K562 (cell line): ENCODE results near the gene ZNF124. TPM values are rescaled to one million over a fixed set of nuclear protein-coding genes. Genes with fewer than 3 reads are reported as not detected.
"Not testable (repeated sequence)": the region's sequence is repeated elsewhere in the genome, so short reads cannot be mapped to it uniquely, and the experiment has no call there.

Source experiments
- ATAC-seq: fragments of 200-7000 bp; cut with Tn5 transposase; 3 replicates; pipeline ENCODE4 v1.9.1; 2020; ENCODE audit warnings: moderate library complexity
- BruUV-seq: library from RNA; stranded (reverse); fragments of 400-500 nt; replicated peaks from 2 replicates; lab custom pipeline; 2021; lab: Mats Ljungman, UMichigan
- CTCF ChIA-PET: fragments of 300-600 bp; formaldehyde crosslinking; extraction: SDS; loops from one replicate; lab custom pipeline; 2021; ENCODE audit warnings: low intra/inter-chr PET ratio; lab: Yijun Ruan, JAX
- POLR2A ChIA-PET: fragments of 300-600, 350-650 bp; sonication (Branson Sonifier 250); formaldehyde crosslinking; extraction: SDS; loops from one replicate; lab custom pipeline; 2021; ENCODE audit warnings: antibody characterized with exemption, inconsistent platforms; lab: Yijun Ruan, JAX
- DNase-seq, 4 experiments: peaks; one replicate each; pipeline versions ENCODE4 v3.0.0 to v3.0.0-alpha.2; 2011 to 2018; ENCODE audit warnings: low spot score in 3 of 4, mixed read lengths in 3 of 4; ENCODE audit errors: extremely low read depth in 1 of 4
- FAIRE-seq: peaks from 2 replicates; lab custom pipeline; 2011; peaks lifted over from hg19 to GRCh38; lab: Jason Lieb, UNC
- H2AFZ ChIP-seq: 2 replicates; pipeline ENCODE4 v1.6.0; 2011; ENCODE audit warnings: low read depth, low read length, control low read depth, inconsistent platforms
- H3K27ac ChIP-seq: fragments of 200-600 bp; 3 replicates; pipeline ENCODE4 v1.8.0; 2011; ENCODE audit warnings: low read depth, mild to moderate bottlenecking, control low read depth, inconsistent platforms, low read length, moderate library complexity, mixed read lengths; ENCODE audit errors: extremely low read depth
- H3K27me3 ChIP-seq, 2 experiments: fragments of 300-600 bp in 1 of 2; 2 replicates in 1 of 2; 3 replicates in 1 of 2; pipeline versions ENCODE4 v1.6.0 to v1.8.0; 2011; ENCODE audit warnings: inconsistent platforms in 2 of 2, low read length in 2 of 2, mild to moderate bottlenecking in 1 of 2, mixed read lengths in 1 of 2, moderate library complexity in 1 of 2; ENCODE audit not compliant: control insufficient read depth in 2 of 2, insufficient read depth in 2 of 2
- H3K36me3 ChIP-seq: fragments of 300-600 bp; 3 replicates; pipeline ENCODE4 v1.8.0; 2011; ENCODE audit warnings: mild to moderate bottlenecking, low read length, inconsistent platforms; ENCODE audit not compliant: control insufficient read depth, insufficient read depth
- H3K4me1 ChIP-seq, 2 experiments: fragments of 200-600 bp in 1 of 2; replicated peaks in 1 of 2; 2 replicates in 1 of 2; 3 replicates in 1 of 2; pipeline versions ENCODE4 v1.5.1 to v1.8.0; 2011; ENCODE audit warnings: inconsistent platforms in 2 of 2, low read length in 2 of 2, mild to moderate bottlenecking in 1 of 2, mixed read lengths in 1 of 2, moderate library complexity in 1 of 2; ENCODE audit not compliant: control insufficient read depth in 2 of 2, insufficient read depth in 2 of 2
- H3K4me2 ChIP-seq: 2 replicates; pipeline ENCODE4 v1.6.1; 2011; ENCODE audit warnings: low read length, control low read depth, inconsistent platforms, mixed read lengths; ENCODE audit not compliant: insufficient read depth
- H3K4me3 ChIP-seq: fragments of 200-600 bp; sonication (generic), shearing (Covaris generic); 2 replicates; pipeline ENCODE4 v1.5.1; 2016; ENCODE audit warnings: control low read depth, inconsistent platforms
- H3K79me2 ChIP-seq: fragments of 200-600 bp; 3 replicates; pipeline ENCODE4 v1.8.0; 2011; ENCODE audit warnings: low read length, inconsistent platforms; ENCODE audit not compliant: control insufficient read depth, insufficient read depth
- H3K9ac ChIP-seq, 2 experiments: 2 replicates each; pipeline versions ENCODE4 v1.6.0 to v1.6.1; 2011; ENCODE audit warnings: low read depth in 2 of 2, low read length in 2 of 2, control low read depth in 1 of 2, inconsistent platforms in 1 of 2, mild to moderate bottlenecking in 1 of 2, mixed read lengths in 1 of 2; ENCODE audit not compliant: insufficient read depth in 1 of 2
- H3K9me1 ChIP-seq: one replicate; pipeline ENCODE4 v1.6.0; 2011; ENCODE audit warnings: inconsistent platforms, mild to moderate bottlenecking, low read length, moderate library complexity; ENCODE audit not compliant: control insufficient read depth, insufficient read depth
- H3K9me3 ChIP-seq: replicated peaks from 2 replicates; pipeline ENCODE4 v1.5.1; 2011; ENCODE audit warnings: low read depth, low read length, inconsistent platforms; ENCODE audit not compliant: control insufficient read depth, insufficient read depth
- H4K20me1 ChIP-seq: replicated peaks from 2 replicates; pipeline ENCODE4 v1.6.1; 2011; ENCODE audit warnings: low read length, inconsistent platforms, mixed read lengths; ENCODE audit not compliant: control insufficient read depth, insufficient read depth
- ARID1B ChIP-seq: fragments of 450-650 bp; IDR thresholded peaks from 2 replicates; pipeline ENCODE4 v1.6.1; 2016; ENCODE audit warnings: antibody characterized with exemption, mild to moderate bottlenecking, inconsistent platforms
- FOSL1 ChIP-seq: fragments of 200-800 bp; sonication (Bioruptor generic); conservative IDR thresholded peaks from 2 replicates; pipeline ENCODE4 v1.6.1; 2016; ENCODE audit warnings: missing genetic modification characterization, missing compliant biosample characterization
- HEY1 ChIP-seq: fragments of 250-450 bp; sonication (Bioruptor Pico); IDR thresholded peaks from 2 replicates; pipeline ENCODE4 v1.5.0; 2020; ENCODE audit warnings: mild to moderate bottlenecking, moderate library complexity, borderline replicate concordance
- HMGN3 ChIP-seq: IDR thresholded peaks from 2 replicates; pipeline ENCODE4 v1.6.1; 2011; ENCODE audit warnings: borderline replicate concordance, low read depth, mild to moderate bottlenecking, mixed read lengths, low read length; ENCODE audit not compliant: insufficient read length; ENCODE audit errors: extremely low read depth
- HNRNPK ChIP-seq: fragments of 200-400 bp; formaldehyde crosslinking; IDR thresholded peaks from one replicate; pipeline ENCODE4 v1.6.1; 2018; ENCODE audit warnings: mild to moderate bottlenecking, low read depth, low read length; ENCODE audit not compliant: poor library complexity, severe bottlenecking
- KLF16 ChIP-seq: IDR thresholded peaks from 2 replicates; pipeline ENCODE4 v1.6.1; 2016; ENCODE audit warnings: antibody characterized with exemption
- NR2C2 ChIP-seq, 2 experiments: fragments of 200-800 bp in 1 of 2; sonication (Bioruptor generic) in 1 of 2; sonication (generic) in 1 of 2; formaldehyde crosslinking in 1 of 2; IDR thresholded peaks; 2 replicates each; pipeline versions ENCODE4 v1.6.1 to v1.8.0; 2016 to 2022; ENCODE audit warnings: mild to moderate bottlenecking in 1 of 2, missing compliant biosample characterization in 1 of 2, missing genetic modification characterization in 1 of 2, missing genetic modification reagents in 1 of 2
- RBBP5 ChIP-seq: fragments of 200-600 bp; sonication (generic); IDR thresholded peaks from 2 replicates; pipeline ENCODE4 v1.6.1; 2012; ENCODE audit warnings: borderline replicate concordance, mild to moderate bottlenecking, low read length, control low read depth, inconsistent platforms; ENCODE audit not compliant: insufficient read depth, poor library complexity, severe bottlenecking
- TCF3 ChIP-seq: sonication (generic); formaldehyde crosslinking; IDR thresholded peaks from 2 replicates; pipeline ENCODE4 v1.4.0; 2020; ENCODE audit warnings: mild to moderate bottlenecking, missing genetic modification reagents
- TRIM24 ChIP-seq, 2 experiments: fragments of 450-650 bp; IDR thresholded peaks; 2 replicates each; pipeline ENCODE4 v1.6.1; 2016
- YBX1 ChIP-seq: fragments of 450-650 bp; IDR thresholded peaks from 2 replicates; pipeline ENCODE4 v1.7.1; 2016; ENCODE audit warnings: mild to moderate bottlenecking
- WGBS: fragments of 100-300 bp; shearing (Covaris generic); methylation state at CpG from one replicate; pipeline ENCODE4 v1.1.6; 2016; ENCODE audit warnings: low coverage, mixed read lengths; ENCODE audit not compliant: insufficient coverage; ENCODE audit errors: missing lambda C conversion rate; 5-methylcytosine and 5-hydroxymethylcytosine counted together
- in situ Hi-C: fragments of 300-500 bp; cut with MboI; formaldehyde crosslinking; loops from 4 replicates; pipeline ENCODE4 v1.15.0; 2018; ENCODE audit warnings: inconsistent platforms, mixed read lengths
- intact Hi-C: fragments of 100-400 bp; cut with micrococcal nuclease; formaldehyde crosslinking; loops from 2 replicates; pipeline ENCODE4 v1.14.2; 2022
- polyA plus RNA-seq, 8 experiments: library from polyadenylated mRNA; depleted of rRNA in 4 of 8; stranded (reverse) in 5 of 8; unstranded in 3 of 8; fragments of >200 nt; fragmentation: Nextera tagmentation in 2 of 8; fragmentation: Illumina TruSeq in 1 of 8; extraction: Ambion mirVana in 2 of 8; extraction: Trizol in 1 of 8; gene quantifications; 2 replicates each; pipeline versions ENCODE4 v1.2.1 to v1.2.3, GENCODE V29; 2011 to 2014; ENCODE audit warnings: inconsistent platforms in 1 of 8, missing spikeins in 1 of 8
- total RNA-seq, 7 experiments: library from RNA; depleted of rRNA in 6 of 7; stranded (reverse); fragments of >200 nt in 6 of 7; fragmentation: Illumina TruSeq in 2 of 7; extraction: Trizol in 2 of 7; gene quantifications; 2 replicates each; pipeline versions ENCODE4 v1.2.1 to v1.2.3, GENCODE V29; 2011 to 2021; ENCODE audit warnings: low replicate concordance in 1 of 7
- TF ChIP-seq, protein P1 (sequence below): fragments of 450-650 bp; IDR thresholded peaks from 2 replicates; pipeline ENCODE4 v1.6.1; 2016; ENCODE audit warnings: borderline replicate concordance
- TF ChIP-seq, protein P2 (sequence below): fragments of 450-650 bp; IDR thresholded peaks from 2 replicates; pipeline ENCODE4 v1.6.1; 2016
- TF ChIP-seq, protein P3 (sequence below): fragments of 250-450 bp; sonication (Bioruptor Pico); IDR thresholded peaks from 2 replicates; pipeline ENCODE4 v1.4.0; 2020; ENCODE audit warnings: mild to moderate bottlenecking, moderate library complexity, borderline replicate concordance

The ZNF124 gene
- total and polyA plus RNA-seq, 9 of the 15 experiments (the other 6 are each of a cell fraction or from before 2014, with no cell fraction given): 7.6 to 71.5 (median 20.2) TPM

DNA sequence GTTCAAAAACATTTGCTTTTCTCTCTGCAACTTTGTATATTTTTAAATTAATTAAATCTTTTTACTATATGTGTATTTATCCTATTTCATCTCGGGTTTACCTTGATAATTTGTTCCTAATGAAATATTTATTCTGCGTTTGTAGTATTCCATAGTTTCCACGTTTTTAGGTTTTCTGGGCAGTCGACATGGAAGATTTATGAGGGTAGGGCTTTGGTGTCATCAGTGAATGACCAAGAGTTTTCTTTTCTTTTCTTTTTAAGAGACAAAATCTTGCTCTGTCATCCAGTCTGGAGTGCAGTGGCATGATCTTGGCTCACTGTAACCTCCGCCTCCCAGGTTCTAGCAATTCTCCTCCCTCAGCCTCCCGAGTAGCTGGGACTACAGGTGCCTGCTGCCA, 50.4 kb downstream of the ZNF124 start (continued):
- TF ChIP-seq, protein P1, sequence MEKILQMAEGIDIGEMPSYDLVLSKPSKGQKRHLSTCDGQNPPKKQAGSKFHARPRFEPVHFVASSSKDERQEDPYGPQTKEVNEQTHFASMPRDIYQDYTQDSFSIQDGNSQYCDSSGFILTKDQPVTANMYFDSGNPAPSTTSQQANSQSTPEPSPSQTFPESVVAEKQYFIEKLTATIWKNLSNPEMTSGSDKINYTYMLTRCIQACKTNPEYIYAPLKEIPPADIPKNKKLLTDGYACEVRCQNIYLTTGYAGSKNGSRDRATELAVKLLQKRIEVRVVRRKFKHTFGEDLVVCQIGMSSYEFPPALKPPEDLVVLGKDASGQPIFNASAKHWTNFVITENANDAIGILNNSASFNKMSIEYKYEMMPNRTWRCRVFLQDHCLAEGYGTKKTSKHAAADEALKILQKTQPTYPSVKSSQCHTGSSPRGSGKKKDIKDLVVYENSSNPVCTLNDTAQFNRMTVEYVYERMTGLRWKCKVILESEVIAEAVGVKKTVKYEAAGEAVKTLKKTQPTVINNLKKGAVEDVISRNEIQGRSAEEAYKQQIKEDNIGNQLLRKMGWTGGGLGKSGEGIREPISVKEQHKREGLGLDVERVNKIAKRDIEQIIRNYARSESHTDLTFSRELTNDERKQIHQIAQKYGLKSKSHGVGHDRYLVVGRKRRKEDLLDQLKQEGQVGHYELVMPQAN: no peak
- TF ChIP-seq TRIM24 (IDR thresholded peaks at IDR 0.05) (peak in 1 of 2 experiments; percentile 31; a peak in 1 of 4 replicates), RBBP5 (no peak), TCF3 (no peak), ARID1B (no peak; the same call in 1 of the 2 replicates), HEY1 (CRISPR knock-in tag) (no peak), HMGN3 (no peak), HNRNPK (no peak), YBX1 (no peak), NR2C2 (CRISPR knock-in tag; IDR thresholded peaks at IDR 0.05) (no peak), NR2C2 (tag; IDR thresholded peaks at IDR 0.05) (no peak), FOSL1 (tag) (no peak), KLF16 (no peak)
- TF ChIP-seq, protein P2, sequence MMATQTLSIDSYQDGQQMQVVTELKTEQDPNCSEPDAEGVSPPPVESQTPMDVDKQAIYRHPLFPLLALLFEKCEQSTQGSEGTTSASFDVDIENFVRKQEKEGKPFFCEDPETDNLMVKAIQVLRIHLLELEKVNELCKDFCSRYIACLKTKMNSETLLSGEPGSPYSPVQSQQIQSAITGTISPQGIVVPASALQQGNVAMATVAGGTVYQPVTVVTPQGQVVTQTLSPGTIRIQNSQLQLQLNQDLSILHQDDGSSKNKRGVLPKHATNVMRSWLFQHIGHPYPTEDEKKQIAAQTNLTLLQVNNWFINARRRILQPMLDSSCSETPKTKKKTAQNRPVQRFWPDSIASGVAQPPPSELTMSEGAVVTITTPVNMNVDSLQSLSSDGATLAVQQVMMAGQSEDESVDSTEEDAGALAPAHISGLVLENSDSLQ: peak; percentile 87
- TF ChIP-seq, protein P3, sequence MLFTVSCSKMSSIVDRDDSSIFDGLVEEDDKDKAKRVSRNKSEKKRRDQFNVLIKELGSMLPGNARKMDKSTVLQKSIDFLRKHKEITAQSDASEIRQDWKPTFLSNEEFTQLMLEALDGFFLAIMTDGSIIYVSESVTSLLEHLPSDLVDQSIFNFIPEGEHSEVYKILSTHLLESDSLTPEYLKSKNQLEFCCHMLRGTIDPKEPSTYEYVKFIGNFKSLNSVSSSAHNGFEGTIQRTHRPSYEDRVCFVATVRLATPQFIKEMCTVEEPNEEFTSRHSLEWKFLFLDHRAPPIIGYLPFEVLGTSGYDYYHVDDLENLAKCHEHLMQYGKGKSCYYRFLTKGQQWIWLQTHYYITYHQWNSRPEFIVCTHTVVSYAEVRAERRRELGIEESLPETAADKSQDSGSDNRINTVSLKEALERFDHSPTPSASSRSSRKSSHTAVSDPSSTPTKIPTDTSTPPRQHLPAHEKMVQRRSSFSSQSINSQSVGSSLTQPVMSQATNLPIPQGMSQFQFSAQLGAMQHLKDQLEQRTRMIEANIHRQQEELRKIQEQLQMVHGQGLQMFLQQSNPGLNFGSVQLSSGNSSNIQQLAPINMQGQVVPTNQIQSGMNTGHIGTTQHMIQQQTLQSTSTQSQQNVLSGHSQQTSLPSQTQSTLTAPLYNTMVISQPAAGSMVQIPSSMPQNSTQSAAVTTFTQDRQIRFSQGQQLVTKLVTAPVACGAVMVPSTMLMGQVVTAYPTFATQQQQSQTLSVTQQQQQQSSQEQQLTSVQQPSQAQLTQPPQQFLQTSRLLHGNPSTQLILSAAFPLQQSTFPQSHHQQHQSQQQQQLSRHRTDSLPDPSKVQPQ (CRISPR knock-in tag): no peak

DNA sequence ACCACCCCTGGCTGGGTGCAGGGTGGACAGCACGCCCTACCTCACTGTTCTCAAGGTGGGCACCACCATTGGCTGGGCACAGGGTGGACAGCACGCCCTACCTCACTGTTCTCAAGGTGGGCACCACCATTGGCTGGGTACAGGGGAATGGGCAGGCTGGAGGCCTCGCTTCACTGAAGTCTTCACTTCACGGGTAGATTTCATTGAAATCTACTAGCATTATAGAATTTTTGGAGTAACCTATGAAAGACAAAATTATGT, 51.5 kb downstream of the ZNF124 start:
- 37% methylated on average over 4 of the region's 4 CpGs for WGBS
- FAIRE-seq, H3K4me1 ChIP-seq: not testable (repeated sequence)

More for the DNA sequence above, 51.5 kb downstream of the ZNF124 start:
- POLR2A ChIA-PET: interaction anchor here (0.6 kb wide), 1 partner anchor 101 kb away, joined by 3 read pairs; no protein-coding TSS in a partner anchor
- H3K27me3 ChIP-seq, CTCF ChIA-PET, H3K9ac ChIP-seq, H2AFZ ChIP-seq, H3K27ac ChIP-seq, intact Hi-C loops, H3K36me3 ChIP-seq, H3K4me3 ChIP-seq, in situ Hi-C loops, DNase-seq, H3K4me2 ChIP-seq, BruUV-seq, H3K9me1 ChIP-seq, ATAC-seq, H3K79me2 ChIP-seq, H4K20me1 ChIP-seq: not testable (repeated sequence)
- peaks cover 11% of the 10 kb centered on the region for H3K9me3 ChIP-seq
